Measurements from ENCODE around the gene PUS7L.

PUS7L gene

DNA sequence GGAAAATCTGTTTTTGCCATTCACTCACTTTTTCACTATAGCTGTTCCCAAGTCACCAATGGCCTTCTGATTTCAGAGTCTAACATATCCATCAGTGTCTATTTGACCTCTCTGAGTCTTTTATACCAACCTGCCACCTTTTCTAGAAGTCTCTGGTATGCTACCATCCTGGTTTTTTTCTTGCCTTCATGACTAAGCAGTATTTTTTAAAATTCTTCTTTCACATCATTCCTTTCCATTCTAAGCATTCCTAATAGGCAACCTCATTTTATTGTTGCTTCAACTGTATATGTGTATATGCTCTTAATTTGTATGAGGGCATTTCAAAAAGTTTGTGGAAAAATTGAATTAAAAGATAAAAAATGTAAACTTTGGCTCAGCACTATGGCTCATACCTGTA, 5.2 kb upstream of the PUS7L start:
- TF ChIP-seq CTCF (conservative IDR thresholded peaks at IDR 0.05; ENCODE audit: low read length) (no peak), EZH2phosphoT487 (IDR thresholded peaks at IDR 0.05; ENCODE audit: borderline replicate concordance) (no peak)
- Histone ChIP-seq H4K20me1 (ENCODE audit: insufficient read depth, low read length, poor library complexity, severe bottlenecking) (peaks cover 28% of the 10 kb centered on the region), H3K4me1 (ENCODE audit: insufficient read depth, low read length, poor library complexity, severe bottlenecking) (peaks cover 35% of the 10 kb centered on the region), H3K9ac (ENCODE audit: low read depth, low read length, poor library complexity, severe bottlenecking) (no peak overlapping the region), H3F3A (ENCODE audit: low read depth) (no peaks in the 10 kb centered on the region), H3K27me3 (ENCODE audit: insufficient read depth, low read length, poor library complexity, severe bottlenecking) (no peaks in the 10 kb centered on the region), H3K79me2 (ENCODE audit: insufficient read depth, low read length) (peaks cover 36% of the 10 kb centered on the region), H2AFZ (ENCODE audit: low read length) (no peak overlapping the region), H3K9me2 (replicated peaks; ENCODE audit: low read depth, low read length) (no peaks in the 10 kb centered on the region), H3K4me3 (ENCODE audit: low read length, poor library complexity, severe bottlenecking) (no peak overlapping the region), H3K9me3 (ENCODE audit: insufficient read depth, low read depth, low read length) (no peaks in the 10 kb centered on the region), H3K4me2 (ENCODE audit: low read depth, low read length, poor library complexity, severe bottlenecking) (no peak overlapping the region), H3K36me3 (ENCODE audit: insufficient read depth, low read length) (no peaks in the 10 kb centered on the region)

DNA sequence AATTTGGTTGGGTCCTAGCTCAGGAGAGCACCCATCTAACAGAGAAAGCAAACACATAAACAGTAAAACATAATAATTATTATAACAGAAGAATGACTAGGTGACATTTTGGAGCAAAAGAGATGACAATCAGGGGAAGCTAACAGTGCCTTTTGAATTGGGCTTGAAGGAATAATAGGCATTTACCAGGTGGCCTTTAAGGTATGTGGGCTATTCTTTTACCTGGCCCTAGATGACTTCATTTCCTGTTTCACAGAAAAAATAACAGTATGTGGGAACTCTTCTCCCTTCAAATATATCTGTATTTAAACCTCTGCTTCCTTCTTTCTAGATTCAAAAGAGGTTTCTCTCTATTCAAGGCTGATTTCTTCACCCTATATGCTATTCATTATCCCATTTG, 4.0 kb upstream of the PUS7L start:
- peak overlapping the region; percentile 88 for H3K9ac ChIP-seq (ENCODE audit: low read depth, low read length, poor library complexity, severe bottlenecking)
- no peaks in the 10 kb centered on the region for H3K9me2 ChIP-seq (replicated peaks; ENCODE audit: low read depth, low read length)
- H2AFZ ChIP-seq (ENCODE audit: low read length) = no peak overlapping the region
- no peaks in the 10 kb centered on the region for H3K27me3 ChIP-seq (ENCODE audit: insufficient read depth, low read length, poor library complexity, severe bottlenecking)
- peak overlapping the region; percentile 97 for H3K4me3 ChIP-seq (ENCODE audit: low read length, poor library complexity, severe bottlenecking)
- peaks cover 44% of the 10 kb centered on the region for H3K79me2 ChIP-seq (ENCODE audit: insufficient read depth, low read length)
- no peaks in the 10 kb centered on the region for H3K36me3 ChIP-seq (ENCODE audit: insufficient read depth, low read length)
- H4K20me1 ChIP-seq (ENCODE audit: insufficient read depth, low read length, poor library complexity, severe bottlenecking) = peaks cover 28% of the 10 kb centered on the region
- H3K4me1 ChIP-seq (ENCODE audit: insufficient read depth, low read length, poor library complexity, severe bottlenecking) = peaks cover 40% of the 10 kb centered on the region
- no peaks in the 10 kb centered on the region for H3K9me3 ChIP-seq (ENCODE audit: insufficient read depth, low read depth, low read length)
- peak overlapping the region; percentile 96 for H3K4me2 ChIP-seq (ENCODE audit: low read depth, low read length, poor library complexity, severe bottlenecking)
- no peaks in the 10 kb centered on the region for H3F3A ChIP-seq (ENCODE audit: low read depth)
- TF ChIP-seq EZH2phosphoT487 (IDR thresholded peaks at IDR 0.05; ENCODE audit: borderline replicate concordance) = no peak
- no peak for TF ChIP-seq CTCF (conservative IDR thresholded peaks at IDR 0.05; ENCODE audit: low read length)

DNA sequence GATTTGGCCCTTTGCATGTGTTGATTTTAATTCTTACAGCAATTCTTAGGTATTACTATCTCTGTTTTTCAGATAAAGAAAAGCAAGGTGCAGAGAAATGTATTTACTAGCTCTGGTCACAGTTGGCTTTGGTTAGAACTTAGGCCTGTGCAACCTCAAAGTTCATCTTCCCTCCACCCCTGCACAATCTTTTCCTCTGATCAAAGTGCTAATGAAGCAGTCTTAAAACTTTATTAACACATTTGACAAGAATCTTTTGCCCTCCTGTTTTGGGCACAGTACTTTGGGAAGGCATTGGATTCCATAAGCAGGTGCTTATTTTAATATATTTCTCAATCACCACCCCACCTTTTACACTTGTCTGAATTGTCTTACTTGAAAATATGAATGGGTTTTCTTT, 2.9 kb upstream of the PUS7L start:
- no peak for TF ChIP-seq EZH2phosphoT487 (IDR thresholded peaks at IDR 0.05; ENCODE audit: borderline replicate concordance)
- TF ChIP-seq CTCF (conservative IDR thresholded peaks at IDR 0.05; ENCODE audit: low read length) = no peak
- Histone ChIP-seq H3F3A (ENCODE audit: low read depth) (no peaks in the 10 kb centered on the region), H3K4me2 (ENCODE audit: low read depth, low read length, poor library complexity, severe bottlenecking) (peak overlapping the region; percentile 96), H3K9me2 (replicated peaks; ENCODE audit: low read depth, low read length) (no peaks in the 10 kb centered on the region), H2AFZ (ENCODE audit: low read length) (no peak overlapping the region), H3K9ac (ENCODE audit: low read depth, low read length, poor library complexity, severe bottlenecking) (peak overlapping the region; percentile 88), H3K4me1 (ENCODE audit: insufficient read depth, low read length, poor library complexity, severe bottlenecking) (peaks cover 46% of the 10 kb centered on the region), H3K79me2 (ENCODE audit: insufficient read depth, low read length) (peaks cover 55% of the 10 kb centered on the region), H3K27me3 (ENCODE audit: insufficient read depth, low read length, poor library complexity, severe bottlenecking) (no peaks in the 10 kb centered on the region), H3K36me3 (ENCODE audit: insufficient read depth, low read length) (no peaks in the 10 kb centered on the region), H3K4me3 (ENCODE audit: low read length, poor library complexity, severe bottlenecking) (peak overlapping the region; percentile 97), H4K20me1 (ENCODE audit: insufficient read depth, low read length, poor library complexity, severe bottlenecking) (peaks cover 28% of the 10 kb centered on the region), H3K9me3 (ENCODE audit: insufficient read depth, low read depth, low read length) (no peaks in the 10 kb centered on the region)
